Astrocyte (in vitro differentiated cells and primary cell): ENCODE data around the gene HBA2. TPM values are rescaled to one million over a fixed set of nuclear protein-coding genes. Genes with fewer than 3 reads are reported as not detected.

Source experiments
- DNase-seq: peaks from one replicate; pipeline ENCODE4 v3.0.0-alpha.2; 2010; ENCODE audit warnings: low read depth
- FAIRE-seq: peaks from 2 replicates; lab custom pipeline; 2011; peaks lifted over from hg19 to GRCh38; lab: Jason Lieb, UNC
- H2AFZ ChIP-seq: 2 replicates; pipeline ENCODE4 v1.6.0; 2012; ENCODE audit warnings: low read depth, low read length, inconsistent platforms
- H3K27ac ChIP-seq: 2 replicates; pipeline ENCODE4 v1.5.1; 2011; ENCODE audit warnings: low read depth, low read length, inconsistent platforms
- H3K27me3 ChIP-seq: 2 replicates; pipeline ENCODE4 v1.6.0; 2011; ENCODE audit warnings: low read length, inconsistent platforms; ENCODE audit not compliant: insufficient read depth
- H3K36me3 ChIP-seq: 2 replicates; pipeline ENCODE4 v1.5.1; 2011; ENCODE audit warnings: low read length, inconsistent platforms; ENCODE audit not compliant: insufficient read depth
- H3K4me1 ChIP-seq: 2 replicates; pipeline ENCODE4 v1.5.1; 2011; ENCODE audit warnings: low read length, inconsistent platforms; ENCODE audit not compliant: insufficient read depth
- H3K4me2 ChIP-seq: 2 replicates; pipeline ENCODE4 v1.6.0; 2012; ENCODE audit warnings: low read length, inconsistent platforms
- H3K4me3 ChIP-seq: 2 replicates; pipeline ENCODE4 v1.5.1; 2011; ENCODE audit warnings: low read depth, mild to moderate bottlenecking, low read length, inconsistent platforms; ENCODE audit not compliant: insufficient read depth
- H3K79me2 ChIP-seq: 2 replicates; pipeline ENCODE4 v1.6.0; 2012; ENCODE audit warnings: mild to moderate bottlenecking, low read length, inconsistent platforms; ENCODE audit not compliant: insufficient read depth
- H3K9ac ChIP-seq: 2 replicates; pipeline ENCODE4 v1.6.0; 2012; ENCODE audit warnings: mild to moderate bottlenecking, low read length, inconsistent platforms
- H3K9me3 ChIP-seq: 2 replicates; pipeline ENCODE4 v1.5.1; 2012; ENCODE audit warnings: low read depth, mild to moderate bottlenecking, low read length, inconsistent platforms; ENCODE audit not compliant: insufficient read depth
- H4K20me1 ChIP-seq: 2 replicates; pipeline ENCODE4 v1.6.0; 2012; ENCODE audit warnings: low read length, inconsistent platforms; ENCODE audit not compliant: insufficient read depth
- H3K27ac Mint-ChIP-seq: one replicate; pipeline ENCODE4 v1.8.0; 2021; ENCODE audit warnings: mild to moderate bottlenecking, mixed read lengths; ENCODE audit not compliant: unreplicated experiment
- H3K27me3 Mint-ChIP-seq: one replicate; pipeline ENCODE4 v1.8.0; 2021; ENCODE audit warnings: low read depth, mixed read lengths; ENCODE audit not compliant: unreplicated experiment
- H3K36me3 Mint-ChIP-seq: one replicate; pipeline ENCODE4 v1.8.0; 2021; ENCODE audit warnings: low read depth, mixed read lengths; ENCODE audit not compliant: unreplicated experiment
- H3K4me1 Mint-ChIP-seq: one replicate; pipeline ENCODE4 v1.8.0; 2021; ENCODE audit warnings: low read depth, mixed read lengths; ENCODE audit not compliant: unreplicated experiment
- H3K4me3 Mint-ChIP-seq: one replicate; pipeline ENCODE4 v1.8.0; 2021; ENCODE audit warnings: mild to moderate bottlenecking, moderate library complexity, mixed read lengths; ENCODE audit not compliant: unreplicated experiment
- H3K9me3 Mint-ChIP-seq: one replicate; pipeline ENCODE4 v1.8.0; 2021; ENCODE audit warnings: mild to moderate bottlenecking, mixed read lengths; ENCODE audit not compliant: unreplicated experiment
- CTCF ChIP-seq: IDR thresholded peaks from 2 replicates; pipeline ENCODE4 v1.5.1; 2011; ENCODE audit warnings: low read depth, mild to moderate bottlenecking, inconsistent platforms, low read length, moderate library complexity; ENCODE audit not compliant: insufficient read depth
- EZH2 ChIP-seq: IDR thresholded peaks from 2 replicates; pipeline ENCODE4 v1.6.1; 2012; ENCODE audit warnings: mild to moderate bottlenecking, low read length, inconsistent platforms; ENCODE audit not compliant: insufficient read depth
- total RNA-seq: library from RNA; stranded (reverse); gene quantifications from 2 replicates; pipeline ENCODE4 v1.2.1, GENCODE V29; 2021

Gene HBA2
- total RNA-seq, 1 donor from 2014 or later = 1.4 TPM

- no peaks in the 10 kb centered on the region for H3K36me3 ChIP-seq
- H3K36me3 Mint-ChIP-seq = peaks cover 2% of the 10 kb centered on the region
- peaks cover 36% of the 10 kb centered on the region for H3K27me3 Mint-ChIP-seq
- H3K4me2 ChIP-seq = no peak overlapping the region
- TF ChIP-seq CTCF = no peak
- TF ChIP-seq EZH2 = no peak
- no peak overlapping the region for H3K9ac ChIP-seq
- no peak overlapping the region for H3K27ac Mint-ChIP-seq
- no peak for DNase-seq
- peaks cover 10% of the 10 kb centered on the region for H3K4me1 ChIP-seq
- H3K4me1 Mint-ChIP-seq = no peaks in the 10 kb centered on the region
- no peaks in the 10 kb centered on the region for H3K9me3 ChIP-seq
- no peaks in the 10 kb centered on the region for H3K79me2 ChIP-seq
- H2AFZ ChIP-seq = no peak overlapping the region
- no peaks in the 10 kb centered on the region for H3K9me3 Mint-ChIP-seq
- H3K4me3 ChIP-seq = no peak overlapping the region
- H3K27ac ChIP-seq = no peak overlapping the region
- peaks cover 37% of the 10 kb centered on the region for H4K20me1 ChIP-seq
- H3K4me3 Mint-ChIP-seq = no peak overlapping the region
- peaks cover 38% of the 10 kb centered on the region for H3K27me3 ChIP-seq
- FAIRE-seq = no peak
These were observed 6.0 kb downstream of the HBA2 start for GRCh38 chr16:178668-179015.

- Histone ChIP-seq H3K4me2 (peak overlapping the region; percentile 79), H2AFZ (no peak overlapping the region), H3K36me3 (no peaks in the 10 kb centered on the region), H3K79me2 (no peaks in the 10 kb centered on the region), H3K4me3 (no peak overlapping the region), H3K9ac (no peak overlapping the region), H3K4me1 (peaks cover 10% of the 10 kb centered on the region), H3K27me3 (peaks cover 37% of the 10 kb centered on the region), H3K27ac (no peak overlapping the region), H3K9me3 (no peaks in the 10 kb centered on the region), H4K20me1 (peaks cover 42% of the 10 kb centered on the region)
- TF ChIP-seq EZH2 = no peak
- no peak for TF ChIP-seq CTCF
- no peaks in the 10 kb centered on the region for H3K4me1 Mint-ChIP-seq
- peak overlapping the region; percentile 68 for H3K4me3 Mint-ChIP-seq
- peaks cover under 1% of the 10 kb centered on the region for H3K36me3 Mint-ChIP-seq
- no peaks in the 10 kb centered on the region for H3K9me3 Mint-ChIP-seq
- peaks cover 34% of the 10 kb centered on the region for H3K27me3 Mint-ChIP-seq
- H3K27ac Mint-ChIP-seq = no peak overlapping the region
- no peak for DNase-seq
- no peak for FAIRE-seq
These were observed 6.8 kb downstream of the HBA2 start for GRCh38 chr16:179211-180092.
